HepG2 (cell line): ENCODE results near the gene SLC25A11. TPM values are rescaled to one million over a fixed set of nuclear protein-coding genes. Genes with fewer than 3 reads are reported as not detected.

Source experiments
- CCDC6 ChIP-seq: sonication (generic); formaldehyde crosslinking; IDR thresholded peaks from 2 replicates; pipeline ENCODE4 v1.8.1; 2022; ENCODE audit warnings: mild to moderate bottlenecking, missing genetic modification reagents, moderate library complexity
- CTCF ChIP-seq: sonication (generic); formaldehyde crosslinking; IDR thresholded peaks from 2 replicates; pipeline ENCODE4 v1.5.0; 2020; ENCODE audit warnings: mild to moderate bottlenecking, missing genetic modification reagents, moderate library complexity
- DNMT3B ChIP-seq: conservative IDR thresholded peaks from 2 replicates; pipeline ENCODE4 v1.6.1; 2016; ENCODE audit warnings: missing biosample characterization, control low read depth
- DR1 ChIP-seq: sonication (generic); formaldehyde crosslinking; IDR thresholded peaks from 2 replicates; pipeline ENCODE4 v1.8.0; 2021; ENCODE audit warnings: mild to moderate bottlenecking, missing genetic modification reagents, inconsistent platforms
- ELF4 ChIP-seq: sonication (generic); formaldehyde crosslinking; IDR thresholded peaks from 2 replicates; pipeline ENCODE4 v1.5.0; 2020; ENCODE audit warnings: missing genetic modification reagents, mild to moderate bottlenecking, moderate library complexity, borderline replicate concordance
- FOSL2 ChIP-seq: sonication (generic); formaldehyde crosslinking; IDR thresholded peaks from 2 replicates; pipeline ENCODE4 v1.4.0; 2020; ENCODE audit warnings: missing genetic modification reagents
- FOXC1 ChIP-seq: sonication (generic); formaldehyde crosslinking; IDR thresholded peaks from 2 replicates; pipeline ENCODE4 v1.8.0; 2022; ENCODE audit warnings: mild to moderate bottlenecking, missing genetic modification reagents, borderline replicate concordance
- HNRNPK ChIP-seq: fragments of 200-400 bp; formaldehyde crosslinking; IDR thresholded peaks from 2 replicates; pipeline ENCODE4 v1.6.1; 2018; ENCODE audit warnings: low read length, low read depth, moderate library complexity, mild to moderate bottlenecking; ENCODE audit not compliant: poor library complexity, severe bottlenecking
- KDM4B ChIP-seq: sonication (generic); formaldehyde crosslinking; IDR thresholded peaks from 2 replicates; pipeline ENCODE4 v1.4.0; 2020; ENCODE audit warnings: missing genetic modification reagents
- NR0B2 ChIP-seq: sonication (generic); formaldehyde crosslinking; IDR thresholded peaks from 2 replicates; pipeline ENCODE4 v1.4.0; 2020; ENCODE audit warnings: mild to moderate bottlenecking, missing genetic modification reagents
- NR2C2 ChIP-seq: sonication (generic); formaldehyde crosslinking; IDR thresholded peaks from 2 replicates; pipeline ENCODE4 v1.4.0; 2020; ENCODE audit warnings: missing genetic modification reagents, mild to moderate bottlenecking, moderate library complexity, borderline replicate concordance
- RCOR2 ChIP-seq: IDR thresholded peaks from 2 replicates; pipeline ENCODE4 v1.6.1; 2016; ENCODE audit warnings: missing biosample characterization, missing genetic modification reagents
- SALL2 ChIP-seq: sonication (generic); formaldehyde crosslinking; IDR thresholded peaks from 2 replicates; pipeline ENCODE4 v1.8.1; 2023; ENCODE audit warnings: mild to moderate bottlenecking, missing genetic modification reagents, inconsistent platforms
- SOX5 ChIP-seq: IDR thresholded peaks from 2 replicates; pipeline ENCODE4 v1.6.1; 2016; ENCODE audit warnings: borderline replicate concordance
- TCF7 ChIP-seq: sonication (generic); IDR thresholded peaks from 2 replicates; pipeline ENCODE4 v1.6.1; 2016; ENCODE audit warnings: antibody characterized with exemption, low read depth
- ZFP36 ChIP-seq: fragments of 150-350 bp; IDR thresholded peaks from 2 replicates; pipeline ENCODE4 v1.6.1; 2018; ENCODE audit warnings: borderline replicate concordance, low read length, low read depth; ENCODE audit not compliant: partially characterized antibody
- ZFX ChIP-seq: sonication (generic); formaldehyde crosslinking; IDR thresholded peaks from 2 replicates; pipeline ENCODE4 v1.4.0; 2020; ENCODE audit warnings: mild to moderate bottlenecking, low read depth, missing genetic modification reagents, moderate library complexity
- ZKSCAN8 ChIP-seq: IDR thresholded peaks from 2 replicates; pipeline ENCODE4 v1.6.1; 2016; ENCODE audit warnings: borderline replicate concordance, missing genetic modification reagents, missing compliant biosample characterization
- ZNF12 ChIP-seq: sonication (generic); formaldehyde crosslinking; IDR thresholded peaks from 2 replicates; pipeline ENCODE4 v1.5.0; 2020; ENCODE audit warnings: missing genetic modification reagents
- ZNF234 ChIP-seq: sonication (generic); formaldehyde crosslinking; conservative IDR thresholded peaks from 2 replicates; pipeline ENCODE4 v1.5.1; 2020; ENCODE audit warnings: mild to moderate bottlenecking, missing genetic modification reagents
- ZNF235 ChIP-seq: sonication (generic); formaldehyde crosslinking; IDR thresholded peaks from 2 replicates; pipeline ENCODE4 v1.8.1; 2023; ENCODE audit warnings: mild to moderate bottlenecking, missing genetic modification reagents, borderline replicate concordance
- ZNF329 ChIP-seq: sonication (generic); formaldehyde crosslinking; IDR thresholded peaks from 2 replicates; pipeline ENCODE4 v1.9.0; 2021; ENCODE audit warnings: low read depth, mild to moderate bottlenecking, missing genetic modification reagents
- ZNF337 ChIP-seq: sonication (generic); formaldehyde crosslinking; IDR thresholded peaks from 2 replicates; pipeline ENCODE4 v1.5.1; 2020; ENCODE audit warnings: missing genetic modification reagents, low read depth, mild to moderate bottlenecking, borderline replicate concordance
- ZNF367 ChIP-seq: sonication (generic); formaldehyde crosslinking; IDR thresholded peaks from 2 replicates; pipeline ENCODE4 v1.4.0; 2020; ENCODE audit warnings: missing genetic modification reagents, borderline replicate concordance
- ZNF431 ChIP-seq: sonication (generic); formaldehyde crosslinking; IDR thresholded peaks from 2 replicates; pipeline ENCODE4 v1.9.0; 2022; ENCODE audit warnings: missing genetic modification reagents, low read depth, mild to moderate bottlenecking, borderline replicate concordance
- ZNF576 ChIP-seq: sonication (generic); formaldehyde crosslinking; IDR thresholded peaks from 2 replicates; pipeline ENCODE4 v1.4.0; 2020; ENCODE audit warnings: mild to moderate bottlenecking, missing genetic modification reagents
- ZNF589 ChIP-seq: sonication (generic); formaldehyde crosslinking; conservative IDR thresholded peaks from 2 replicates; pipeline ENCODE4 v1.8.0; 2022; ENCODE audit warnings: mild to moderate bottlenecking, moderate library complexity, missing genetic modification reagents
- ZNF672 ChIP-seq: sonication (generic); formaldehyde crosslinking; IDR thresholded peaks from 2 replicates; pipeline ENCODE4 v1.8.1; 2022; ENCODE audit warnings: missing genetic modification reagents
- ZNF883 ChIP-seq: sonication (generic); formaldehyde crosslinking; IDR thresholded peaks from 2 replicates; pipeline ENCODE4 v1.5.1; 2020; ENCODE audit warnings: mild to moderate bottlenecking, missing genetic modification reagents; ENCODE audit errors: not compliant biosample characterization
- ZSCAN9 ChIP-seq: IDR thresholded peaks from 2 replicates; pipeline ENCODE4 v1.6.1; 2016; ENCODE audit warnings: borderline replicate concordance
- polyA plus RNA-seq, 8 experiments: library from polyadenylated mRNA; depleted of rRNA in 3 of 8; stranded (reverse) in 7 of 8; unstranded in 1 of 8; fragments of >200 nt; fragmentation: Illumina TruSeq in 4 of 8; extraction: Trizol in 4 of 8; gene quantifications; 2 replicates each; pipeline versions ENCODE4 v1.2.1 to v1.2.3, GENCODE V29; 2011 to 2016; ENCODE audit warnings: low read depth in 4 of 8, missing spikeins in 1 of 8, mixed read lengths in 1 of 8; ENCODE audit not compliant: insufficient read depth in 1 of 8
- total RNA-seq, 5 experiments: library from RNA; depleted of rRNA; stranded (reverse); fragments of >200 nt; fragmentation: Illumina TruSeq; extraction: Trizol; gene quantifications; 2 replicates each; pipeline ENCODE4 v1.2.3, GENCODE V29; 2016; ENCODE audit warnings: low read depth in 1 of 5

SLC25A11 gene
- total and polyA plus RNA-seq, 2 of the 13 experiments (the other 11 are each of a cell fraction or from before 2014, with no cell fraction given), result 35.4 to 47.2 TPM

- TF ChIP-seq ZNF367, result no peak
- TF ChIP-seq ZNF589, result no peak
- no peak for TF ChIP-seq ZNF337
- no peak for TF ChIP-seq ZNF883 (CRISPR knock-in tag)
- no peak for TF ChIP-seq TCF7
- no peak for TF ChIP-seq FOXC1 (CRISPR knock-in tag)
- no peak for TF ChIP-seq ZFP36
- no peak for TF ChIP-seq ELF4 (CRISPR knock-in tag)
- no peak for TF ChIP-seq ZNF576
- TF ChIP-seq FOSL2, result peak; percentile 52
- TF ChIP-seq ZNF234 (CRISPR knock-in tag), result no peak
- no peak for TF ChIP-seq ZNF235 (CRISPR knock-in tag)
- TF ChIP-seq ZNF329 (CRISPR knock-in tag), result no peak
- no peak for TF ChIP-seq CTCF (CRISPR knock-in tag)
- TF ChIP-seq ZFX (CRISPR knock-in tag), result peak; percentile 40; the same call in 1 of the 2 replicates
- no peak for TF ChIP-seq SALL2
- TF ChIP-seq ZNF672 (CRISPR knock-in tag), result no peak
- TF ChIP-seq ZKSCAN8 (CRISPR knock-in tag), result no peak
- TF ChIP-seq NR0B2 (CRISPR knock-in tag), result no peak
- peak; percentile 27 for TF ChIP-seq HNRNPK
- TF ChIP-seq ZNF431, result 0 out of 2 replicates have a peak, but pooled peaks have one; percentile 4
- TF ChIP-seq NR2C2, result no peak; the same call in 1 of the 2 replicates
- TF ChIP-seq ZSCAN9 (CRISPR knock-in tag), result no peak
- 0 out of 2 replicates have a peak, but pooled peaks have one; percentile 45 for TF ChIP-seq DNMT3B
- TF ChIP-seq RCOR2 (CRISPR knock-in tag), result no peak
- no peak for TF ChIP-seq DR1 (CRISPR knock-in tag)
- TF ChIP-seq ZNF12, result no peak
- no peak for TF ChIP-seq SOX5 (CRISPR knock-in tag)
- no peak for TF ChIP-seq CCDC6 (CRISPR knock-in tag)
- no peak for TF ChIP-seq KDM4B (CRISPR knock-in tag)
Measured at GRCh38 chr17:4969047-4969550, 29.3 kb upstream of the SLC25A11 start (continued).
